NCI-H524 treated with DMSO at 0.1 percent for 48 hours (cell line): ENCODE measurements around the gene SLC12A2.

Source experiments
- DNase-seq: peaks from one replicate; lab custom pipeline; 2025; lab: John Stamatoyannopoulos, UW

The SLC12A2 gene

GRCh38 chr5:128083033-128083810 lies at the start of gene SLC12A2:
SLC12A2 (plus strand) TSS chr5:128083766; CDS start chr5:128083955, 189 bp downstream.
- DNase-seq, result peak; percentile 55

GRCh38 chr5:128035689-128036088 lies 47.9 kb upstream of the SLC12A2 start:
- peak; percentile 59 for DNase-seq

GRCh38 chr5:128036950-128037349 lies 46.6 kb upstream of the SLC12A2 start:
- DNase-seq, result no peak

- DNase-seq, result no peak
Measured at GRCh38 chr5:128038643-128039042, 44.9 kb upstream of the SLC12A2 start.

GRCh38 chr5:128040927-128041326 lies 42.6 kb upstream of the SLC12A2 start:
- DNase-seq, result no peak

GRCh38 chr5:128052780-128053179 lies 30.8 kb upstream of the SLC12A2 start:
- no peak for DNase-seq

GRCh38 chr5:128053291-128053954 lies 30.1 kb upstream of the SLC12A2 start:
- no peak for DNase-seq

- no peak for DNase-seq
Measured at GRCh38 chr5:128060644-128061385, 22.8 kb upstream of the SLC12A2 start.

GRCh38 chr5:128062172-128062746 lies 21.3 kb upstream of the SLC12A2 start:
- DNase-seq, result no peak

GRCh38 chr5:128074171-128074570 lies 9.4 kb upstream of the SLC12A2 start:
- no peak for DNase-seq

- DNase-seq, result no peak
Measured at GRCh38 chr5:128074953-128075352, 8.6 kb upstream of the SLC12A2 start.

- DNase-seq, result no peak
Measured at GRCh38 chr5:128077526-128077925, 6.0 kb upstream of the SLC12A2 start.

GRCh38 chr5:128081111-128081851 lies 2.3 kb upstream of the SLC12A2 start:
- no peak for DNase-seq

- no peak for DNase-seq
Measured at GRCh38 chr5:128082551-128083032, 974 bp upstream of the SLC12A2 start.

GRCh38 chr5:128083811-128084227 lies 253 bp downstream of the SLC12A2 start:
- no peak for DNase-seq

GRCh38 chr5:128084228-128085167 lies 932 bp downstream of the SLC12A2 start:
- peak; percentile 73 for DNase-seq

- DNase-seq, result no peak
Measured at GRCh38 chr5:128085413-128085812, 1.8 kb downstream of the SLC12A2 start.

GRCh38 chr5:128091579-128091978 lies 8.0 kb downstream of the SLC12A2 start:
- no peak for DNase-seq

- no peak for DNase-seq
Measured at GRCh38 chr5:128092144-128092543, 8.6 kb downstream of the SLC12A2 start.

- no peak for DNase-seq
Measured at GRCh38 chr5:128093368-128093767, 9.8 kb downstream of the SLC12A2 start.
